NOMO-1 treated with DMSO at 0.1 percent for 48 hours (cell line): ENCODE measurements around the gene CHIT1.
"Not testable (repeated sequence)": the region's sequence is repeated elsewhere in the genome, so short reads cannot be mapped to it uniquely, and the experiment has no call there.

ENCODE experiments used
- DNase-seq: peaks from one replicate; lab custom pipeline; 2025; ENCODE audit not compliant: unreplicated experiment; lab: John Stamatoyannopoulos, UW

CHIT1 gene

DNA sequence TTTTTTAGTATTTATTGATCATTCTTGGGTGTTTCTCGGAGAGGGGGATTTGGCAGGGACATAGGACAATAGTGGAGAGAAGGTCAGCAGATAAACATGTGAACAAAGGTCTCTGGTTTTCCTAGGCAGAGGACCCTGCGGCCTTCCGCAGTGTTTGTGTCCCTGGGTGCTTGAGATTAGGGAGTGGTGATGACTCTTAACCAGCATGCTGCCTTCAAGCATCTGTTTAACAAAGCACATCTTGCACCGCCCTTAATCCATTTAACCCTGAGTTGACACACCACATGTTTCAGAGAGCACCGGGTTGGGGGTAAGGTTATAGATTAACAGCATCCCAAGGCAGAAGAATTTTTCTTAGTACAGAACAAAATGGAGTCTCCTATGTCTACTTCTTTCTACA is 36.7 kb upstream of the CHIT1 start:
- DNase-seq: not testable (repeated sequence)

DNA sequence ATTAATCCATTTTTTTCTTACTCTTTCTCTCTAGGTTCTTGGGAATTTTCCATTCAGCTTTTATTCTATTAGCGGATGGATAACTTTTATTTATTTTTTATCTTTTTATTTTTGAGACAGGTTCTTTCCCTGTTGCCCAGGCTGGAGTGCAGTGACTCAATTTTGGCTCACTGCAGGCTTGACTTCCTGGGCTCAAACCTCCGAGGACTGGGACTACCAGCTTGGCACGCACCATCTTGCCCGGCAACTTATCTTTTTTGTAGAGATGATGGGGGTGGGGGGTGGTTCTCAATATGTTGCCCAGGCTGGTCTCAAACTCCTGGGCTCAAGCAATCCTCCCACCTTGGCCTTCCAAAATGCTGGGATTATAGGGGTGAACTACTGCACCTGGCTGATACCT is 36.1 kb upstream of the CHIT1 start:
- DNase-seq: no peak

DNA sequence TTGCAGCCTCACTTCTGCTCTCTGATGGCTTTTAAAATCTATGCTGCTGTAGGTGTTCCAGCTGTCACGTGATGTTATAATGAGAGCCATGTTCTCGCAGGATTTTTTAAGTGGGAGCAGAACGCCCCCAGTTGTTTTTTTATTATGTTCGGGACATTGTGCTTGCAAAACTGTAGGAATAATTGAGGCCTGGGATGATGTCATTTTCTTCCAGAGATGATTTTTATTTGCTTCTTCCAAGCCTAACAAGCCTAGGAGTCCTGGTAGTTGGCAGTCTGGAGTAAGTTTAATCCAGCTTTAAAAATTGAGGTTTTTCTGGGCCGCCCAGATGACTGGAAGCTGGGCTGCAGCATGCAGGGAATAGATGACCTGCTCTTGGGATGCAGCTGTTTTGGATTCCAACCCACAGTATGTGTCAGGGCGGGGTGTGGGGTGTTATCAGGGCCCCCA is 34.6 kb upstream of the CHIT1 start:
- DNase-seq: no peak

DNA sequence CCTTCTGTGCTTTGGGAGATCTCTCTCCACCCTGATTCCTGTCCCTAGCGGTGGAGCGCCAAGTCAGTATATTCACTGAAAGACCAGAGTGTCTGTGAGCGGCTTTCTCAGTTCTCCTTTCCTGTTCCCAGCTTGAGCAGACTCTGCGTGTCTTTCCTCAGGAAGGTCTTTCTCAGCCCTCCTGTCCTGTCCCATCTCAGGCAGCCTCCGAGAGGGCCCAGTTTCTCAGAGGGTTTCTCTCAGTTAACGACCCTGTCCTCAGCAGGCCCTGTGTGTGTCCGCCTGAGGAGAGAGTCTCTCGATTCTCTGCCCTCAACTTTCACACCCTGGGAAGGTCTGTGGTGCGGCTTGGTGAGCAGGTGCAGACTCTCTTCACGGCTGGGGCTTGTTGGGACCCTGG is 34.0 kb upstream of the CHIT1 start:
- peak; percentile 22 for DNase-seq

- DNase-seq: not testable (repeated sequence)
Measured at GRCh38 chr1:203256636-203257035, 27.2 kb upstream of the CHIT1 start.

GRCh38 chr1:203254782-203255181 is 25.3 kb upstream of the CHIT1 start:
- DNase-seq: not testable (repeated sequence)

GRCh38 chr1:203252678-203253077 is 23.2 kb upstream of the CHIT1 start:
- DNase-seq: no peak

GRCh38 chr1:203251466-203251865 is 22.0 kb upstream of the CHIT1 start:
- DNase-seq: no peak

GRCh38 chr1:203250911-203251310 is 21.4 kb upstream of the CHIT1 start:
- DNase-seq: no peak

- no peak for DNase-seq
Measured at GRCh38 chr1:203244776-203245175, 15.3 kb upstream of the CHIT1 start.

DNA sequence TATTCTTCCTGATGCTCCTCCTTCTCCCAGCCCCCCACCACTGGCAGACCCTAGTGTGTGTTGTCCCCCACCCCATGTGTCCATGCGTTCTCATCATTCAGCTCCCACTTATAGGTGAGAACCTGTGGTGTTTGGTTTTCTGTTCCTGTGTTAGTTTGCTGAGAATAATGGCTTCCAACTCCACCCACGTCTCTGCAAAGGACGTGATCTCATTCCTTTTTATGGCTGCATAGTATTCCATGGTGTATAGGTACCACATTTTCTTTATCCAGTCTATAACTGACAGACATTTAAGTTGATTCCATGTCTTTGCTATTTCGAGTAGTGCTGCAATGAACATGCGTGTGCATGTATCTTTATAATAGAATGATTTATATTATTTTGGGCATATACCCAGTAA is 12.2 kb upstream of the CHIT1 start:
- not testable (repeated sequence) for DNase-seq

DNA sequence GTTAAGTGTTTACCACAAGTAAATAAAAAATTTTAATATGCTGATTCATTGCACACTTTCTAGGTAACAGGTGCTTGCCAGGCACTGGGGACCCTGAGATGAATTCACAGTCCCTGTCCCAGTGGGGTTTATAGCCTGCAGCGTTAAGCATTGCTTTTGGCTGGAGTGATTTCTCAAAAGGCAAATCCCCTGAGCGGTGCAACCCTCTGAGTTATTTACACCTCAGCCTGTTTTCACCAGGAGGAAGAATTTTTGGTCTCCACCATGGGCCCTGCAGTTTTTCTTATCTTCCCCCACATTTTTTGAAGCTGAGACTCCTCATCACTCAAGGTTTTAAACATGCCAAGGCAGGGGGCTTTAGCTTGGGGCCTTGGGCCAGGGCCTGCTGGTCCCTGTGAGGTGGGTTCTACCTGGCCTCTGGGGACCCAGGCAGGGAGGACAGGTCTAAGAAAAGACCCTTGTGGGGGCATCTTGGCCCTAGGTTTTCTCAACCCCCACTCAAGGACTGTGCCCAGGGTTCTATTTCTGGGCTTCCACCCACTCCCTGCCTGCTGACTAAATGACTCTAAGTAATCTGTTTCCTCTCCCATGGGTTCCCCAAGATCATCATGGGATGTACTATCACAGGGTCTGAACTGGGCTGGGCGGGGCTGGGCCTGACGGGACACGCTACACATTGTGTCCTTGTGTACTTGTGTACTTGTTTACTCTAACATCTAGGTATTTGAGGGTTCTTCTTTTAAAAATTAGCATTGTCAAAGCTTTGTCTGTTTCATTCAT is 10.2 kb upstream of the CHIT1 start:
- no peak for DNase-seq

GRCh38 chr1:203239081-203239480 is 9.6 kb upstream of the CHIT1 start:
- no peak for DNase-seq

- no peak for DNase-seq
Measured at GRCh38 chr1:203238535-203238934, 9.1 kb upstream of the CHIT1 start.

DNA sequence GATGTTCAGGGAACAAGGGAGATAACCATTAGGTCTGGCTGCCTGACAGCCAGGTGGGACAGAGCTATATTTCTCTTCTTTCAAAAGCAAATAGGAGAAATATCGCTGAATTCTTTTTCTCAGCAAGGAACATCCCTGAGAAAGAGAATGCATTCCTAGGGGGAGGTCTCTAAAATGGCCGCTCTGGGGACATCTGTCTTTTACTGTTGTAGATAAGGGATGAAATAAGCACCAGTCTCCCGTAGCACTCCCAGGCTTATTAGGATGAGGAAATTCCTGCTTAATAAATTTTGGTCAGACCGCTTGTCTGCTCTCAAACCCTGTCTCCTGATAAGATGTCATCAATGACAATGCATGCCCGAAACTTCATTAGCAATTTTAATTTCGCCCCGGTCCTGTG is 5.4 kb upstream of the CHIT1 start:
- DNase-seq: not testable (repeated sequence)

DNA sequence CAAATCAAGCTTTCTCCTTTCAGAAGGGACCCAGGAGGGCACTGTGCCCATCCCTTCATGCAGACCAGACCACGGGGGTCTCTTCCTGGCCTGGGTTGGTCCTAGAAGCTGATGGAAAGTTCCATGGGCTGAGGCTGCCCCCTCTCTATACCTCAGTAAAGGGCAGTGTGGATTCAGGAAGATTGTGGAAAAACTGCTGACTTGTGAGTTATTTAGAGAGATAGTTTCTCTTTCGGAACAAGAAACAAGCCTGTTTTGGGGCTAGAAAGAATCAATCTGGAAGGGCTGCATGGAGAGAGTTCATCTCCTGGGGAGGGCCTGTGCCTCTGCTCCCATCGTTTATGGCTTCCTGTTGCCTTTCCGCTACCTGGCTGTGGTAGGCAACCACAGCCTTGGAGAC is 803 bp downstream of the CHIT1 start:
- no peak for DNase-seq

GRCh38 chr1:203227371-203228083 is 1.9 kb downstream of the CHIT1 start:
- no peak for DNase-seq

DNA sequence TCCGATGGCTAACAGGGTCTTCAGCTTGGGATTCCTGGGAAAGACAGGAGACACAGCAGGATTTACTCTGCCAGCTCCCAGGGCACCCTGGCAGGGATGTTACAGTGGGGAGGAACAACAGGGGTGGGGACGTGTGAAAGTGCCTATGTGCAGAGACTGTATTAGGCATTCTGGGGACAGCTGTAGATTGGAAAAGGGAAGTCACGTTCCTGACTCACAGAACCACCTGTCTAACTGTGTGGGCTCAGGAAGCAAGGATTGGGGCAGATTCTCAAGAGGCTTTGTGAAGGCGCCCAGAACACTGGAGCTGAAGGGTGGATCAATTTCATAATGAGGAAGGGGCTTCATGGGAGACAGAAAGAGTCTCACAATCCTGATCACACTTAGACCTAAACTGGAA is 4.4 kb downstream of the CHIT1 start:
- peak; percentile 2 for DNase-seq

GRCh38 chr1:203223012-203223775 is 6.3 kb downstream of the CHIT1 start:
- no peak for DNase-seq

DNA sequence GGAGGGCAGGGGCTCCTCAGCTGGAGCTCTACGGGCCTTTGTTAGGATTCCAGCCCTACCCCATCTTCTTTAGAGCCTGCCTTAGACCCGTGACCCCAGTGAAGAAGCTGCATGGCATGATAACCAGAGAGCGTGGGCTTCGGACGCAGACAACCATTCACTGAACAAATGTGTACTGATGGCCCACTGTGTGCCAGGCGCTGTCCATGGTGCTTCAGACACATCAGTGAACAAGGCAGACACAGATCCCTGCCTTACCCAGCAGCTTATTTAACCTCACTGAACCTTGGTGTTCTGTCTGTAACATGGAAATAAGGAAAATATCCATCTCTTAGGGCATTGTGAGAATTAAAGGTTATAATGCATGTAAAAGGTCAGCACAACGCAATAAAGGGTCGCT is 9.5 kb downstream of the CHIT1 start:
- DNase-seq: no peak

GRCh38 chr1:203219171-203219570 is 10.3 kb downstream of the CHIT1 start:
- no peak for DNase-seq

GRCh38 chr1:203217668-203218067 is 11.8 kb downstream of the CHIT1 start:
- DNase-seq: no peak
